Stimulated activated CD4-positive, alpha-beta T cell treated with anti-CD3 and anti-CD28 coated beads, Interleukin-15, amount 100 ng/mL, for 1 hour (primary cell): ENCODE measurements around the gene CTCFL.

ENCODE experiments used
- DNase-seq, 2 donors: peaks; one replicate each; pipeline ENCODE4 v3.0.0-alpha.2; 2020; ENCODE audit warnings: low read depth in 1 of 2, low spot score in 1 of 2

The CTCFL gene

GRCh38 chr20:57448764-57449354, 76.1 kb downstream of the CTCFL start:
- DNase-seq: no peak
